Esophagus muscularis mucosa (tissue), 4 donors: ENCODE measurements around the gene GNB4.

Experiments used
- EP300 ChIP-seq: sonication (generic); formaldehyde crosslinking; IDR thresholded peaks from one replicate; pipeline ENCODE4 v1.6.1; 2017; ENCODE audit warnings: antibody characterized with exemption
- POLR2A ChIP-seq: fragments of 450-650 bp; IDR thresholded peaks from one replicate; pipeline ENCODE4 v1.6.1; 2017; ENCODE audit warnings: antibody characterized with exemption, moderate library complexity, mild to moderate bottlenecking, low read depth
- POLR2AphosphoS5 ChIP-seq, 2 donors: sonication (generic); formaldehyde crosslinking; IDR thresholded peaks; one replicate each; pipeline ENCODE4 v1.6.1; 2017; ENCODE audit warnings: antibody characterized with exemption in 2 of 2
- TF ChIP-seq, protein P1 (sequence below), 3 experiments: fragments of 200-600 bp in 2 of 3; fragments of 450-650 bp in 1 of 3; sonication (generic) in 2 of 3; IDR thresholded peaks; one replicate each; pipeline ENCODE4 v1.5.1; 2017 to 2019; ENCODE audit warnings: antibody characterized with exemption in 3 of 3, mild to moderate bottlenecking in 2 of 3, moderate library complexity in 1 of 3

DNA sequence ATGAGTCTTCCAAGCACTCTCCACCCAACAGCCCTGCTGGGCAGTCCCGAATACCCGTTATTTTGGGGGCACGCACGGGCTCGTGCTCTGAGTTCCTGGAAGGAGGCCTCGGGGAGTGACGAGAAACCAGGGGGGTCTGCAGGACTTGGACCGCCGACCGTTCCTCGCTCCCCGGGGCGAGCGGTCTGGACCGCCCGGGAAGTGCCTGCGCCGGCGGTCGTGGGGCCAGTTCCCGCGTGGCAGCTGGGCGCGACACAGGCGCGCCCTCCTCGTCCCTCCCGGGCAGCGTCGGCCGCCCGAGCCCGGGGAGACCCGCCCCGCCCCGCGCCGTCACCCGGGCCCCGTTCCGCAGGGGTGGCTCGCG, 387 bp downstream of the GNB4 start:
- TF ChIP-seq, protein P1, sequence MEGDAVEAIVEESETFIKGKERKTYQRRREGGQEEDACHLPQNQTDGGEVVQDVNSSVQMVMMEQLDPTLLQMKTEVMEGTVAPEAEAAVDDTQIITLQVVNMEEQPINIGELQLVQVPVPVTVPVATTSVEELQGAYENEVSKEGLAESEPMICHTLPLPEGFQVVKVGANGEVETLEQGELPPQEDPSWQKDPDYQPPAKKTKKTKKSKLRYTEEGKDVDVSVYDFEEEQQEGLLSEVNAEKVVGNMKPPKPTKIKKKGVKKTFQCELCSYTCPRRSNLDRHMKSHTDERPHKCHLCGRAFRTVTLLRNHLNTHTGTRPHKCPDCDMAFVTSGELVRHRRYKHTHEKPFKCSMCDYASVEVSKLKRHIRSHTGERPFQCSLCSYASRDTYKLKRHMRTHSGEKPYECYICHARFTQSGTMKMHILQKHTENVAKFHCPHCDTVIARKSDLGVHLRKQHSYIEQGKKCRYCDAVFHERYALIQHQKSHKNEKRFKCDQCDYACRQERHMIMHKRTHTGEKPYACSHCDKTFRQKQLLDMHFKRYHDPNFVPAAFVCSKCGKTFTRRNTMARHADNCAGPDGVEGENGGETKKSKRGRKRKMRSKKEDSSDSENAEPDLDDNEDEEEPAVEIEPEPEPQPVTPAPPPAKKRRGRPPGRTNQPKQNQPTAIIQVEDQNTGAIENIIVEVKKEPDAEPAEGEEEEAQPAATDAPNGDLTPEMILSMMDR (IDR thresholded peaks at IDR 0.05), result no peak
- peak; percentile 63 for TF ChIP-seq EP300
- no peak for TF ChIP-seq POLR2A
- TF ChIP-seq POLR2AphosphoS5 (IDR thresholded peaks at IDR 0.05), result no peak
